Type B pancreatic cell (in vitro differentiated cells): ENCODE results near the gene KIF20B. TPM values are rescaled to one million over a fixed set of nuclear protein-coding genes. Genes with fewer than 3 reads are reported as not detected.
"Not testable (repeated sequence)": the region's sequence is repeated elsewhere in the genome, so short reads cannot be mapped to it uniquely, and the experiment has no call there.

Source experiments
- DNase-seq: peaks from one replicate; pipeline ENCODE4 v3.0.0; 2021; ENCODE audit warnings: mixed read lengths; ENCODE audit not compliant: unreplicated experiment; ENCODE audit errors: extremely low spot score
- H3K27ac Mint-ChIP-seq: 2 replicates; pipeline ENCODE4 v1.8.0; 2021; ENCODE audit warnings: mild to moderate bottlenecking, mixed read lengths
- H3K27me3 Mint-ChIP-seq: 2 replicates; pipeline ENCODE4 v1.8.0; 2021; ENCODE audit warnings: mixed read lengths
- H3K36me3 Mint-ChIP-seq: 2 replicates; pipeline ENCODE4 v1.8.0; 2021; ENCODE audit warnings: mixed read lengths
- H3K4me1 Mint-ChIP-seq: one replicate; pipeline ENCODE4 v1.8.0; 2021; ENCODE audit warnings: mixed read lengths; ENCODE audit not compliant: unreplicated experiment
- H3K4me3 Mint-ChIP-seq: 2 replicates; pipeline ENCODE4 v1.8.0; 2021; ENCODE audit warnings: mild to moderate bottlenecking, mixed read lengths
- H3K9me3 Mint-ChIP-seq: 2 replicates; pipeline ENCODE4 v1.8.0; 2021; ENCODE audit warnings: mixed read lengths
- CTCF ChIP-seq: fragments of 200-600 bp; sonication (generic); conservative IDR thresholded peaks from 2 replicates; pipeline ENCODE4 v1.5.0; 2021; ENCODE audit warnings: antibody characterized with exemption, mild to moderate bottlenecking
- total RNA-seq: library from RNA; stranded (reverse); gene quantifications from 2 replicates; pipeline ENCODE4 v1.2.1, GENCODE V29; 2021; ENCODE audit warnings: low replicate concordance

Gene KIF20B
- total RNA-seq, 1 donor from 2014 or later, result 36.9 TPM

GRCh38 chr10:89755374-89755773 lies 54.0 kb downstream of the KIF20B start:
- Mint-ChIP-seq H3K36me3 (peaks cover 8% of the 10 kb centered on the region), H3K4me3 (no peak overlapping the region)
- DNase-seq, result no peak

GRCh38 chr10:89759531-89759930 lies 58.1 kb downstream of the KIF20B start:
- Mint-ChIP-seq H3K27ac (no peak overlapping the region), H3K4me1 (no peaks in the 10 kb centered on the region), H3K27me3 (no peaks in the 10 kb centered on the region), H3K36me3 (peaks cover 27% of the 10 kb centered on the region), H3K4me3 (no peak overlapping the region), H3K9me3 (peaks cover 3% of the 10 kb centered on the region)
- TF ChIP-seq CTCF, result no peak
- DNase-seq, result no peak

More at GRCh38 chr10:89755374-89755773, 54.0 kb downstream of the KIF20B start:
- Mint-ChIP-seq H3K27me3 (no peaks in the 10 kb centered on the region), H3K27ac (no peak overlapping the region), H3K4me1 (no peaks in the 10 kb centered on the region), H3K9me3 (no peaks in the 10 kb centered on the region)
- TF ChIP-seq CTCF, result no peak

GRCh38 chr10:89763671-89764070 lies 62.3 kb downstream of the KIF20B start:
- H3K27me3 Mint-ChIP-seq, H3K4me3 Mint-ChIP-seq, H3K4me1 Mint-ChIP-seq, DNase-seq, H3K9me3 Mint-ChIP-seq, H3K27ac Mint-ChIP-seq: not testable (repeated sequence)
- H3K36me3 Mint-ChIP-seq, result peaks cover 42% of the 10 kb centered on the region

- no peak overlapping the region for H3K4me3 Mint-ChIP-seq
Measured at GRCh38 chr10:89771684-89772083, 70.3 kb downstream of the KIF20B start.

GRCh38 chr10:89773081-89773480 lies 71.7 kb downstream of the KIF20B start:
- Mint-ChIP-seq H3K9me3 (no peaks in the 10 kb centered on the region), H3K27ac (no peak overlapping the region), H3K4me1 (no peaks in the 10 kb centered on the region), H3K4me3 (no peak overlapping the region), H3K36me3 (peaks cover 56% of the 10 kb centered on the region), H3K27me3 (no peaks in the 10 kb centered on the region)
- DNase-seq, result no peak
- no peak for TF ChIP-seq CTCF

More at GRCh38 chr10:89771684-89772083, 70.3 kb downstream of the KIF20B start:
- TF ChIP-seq CTCF, result no peak
- no peak for DNase-seq
- Mint-ChIP-seq H3K36me3 (peaks cover 55% of the 10 kb centered on the region), H3K27ac (no peak overlapping the region), H3K27me3 (no peaks in the 10 kb centered on the region), H3K4me1 (no peaks in the 10 kb centered on the region), H3K9me3 (no peaks in the 10 kb centered on the region)

GRCh38 chr10:89776665-89777064 lies 75.3 kb downstream of the KIF20B start:
- peaks cover 48% of the 10 kb centered on the region for H3K36me3 Mint-ChIP-seq
- no peaks in the 10 kb centered on the region for H3K27me3 Mint-ChIP-seq

More at GRCh38 chr10:89776665-89777064, 75.3 kb downstream of the KIF20B start:
- DNase-seq, result no peak
- H3K4me1 Mint-ChIP-seq, result no peaks in the 10 kb centered on the region
- H3K27ac Mint-ChIP-seq, result no peak overlapping the region
- no peak overlapping the region for H3K4me3 Mint-ChIP-seq
- no peak for TF ChIP-seq CTCF
- no peaks in the 10 kb centered on the region for H3K9me3 Mint-ChIP-seq
